COLO668 (cell line): Measurements from ENCODE around the gene HNRNPH1.

ENCODE experiments used
- DNase-seq: peaks from one replicate; lab custom pipeline; 2025; ENCODE audit not compliant: unreplicated experiment; lab: John Stamatoyannopoulos, UW

Gene HNRNPH1

DNA sequence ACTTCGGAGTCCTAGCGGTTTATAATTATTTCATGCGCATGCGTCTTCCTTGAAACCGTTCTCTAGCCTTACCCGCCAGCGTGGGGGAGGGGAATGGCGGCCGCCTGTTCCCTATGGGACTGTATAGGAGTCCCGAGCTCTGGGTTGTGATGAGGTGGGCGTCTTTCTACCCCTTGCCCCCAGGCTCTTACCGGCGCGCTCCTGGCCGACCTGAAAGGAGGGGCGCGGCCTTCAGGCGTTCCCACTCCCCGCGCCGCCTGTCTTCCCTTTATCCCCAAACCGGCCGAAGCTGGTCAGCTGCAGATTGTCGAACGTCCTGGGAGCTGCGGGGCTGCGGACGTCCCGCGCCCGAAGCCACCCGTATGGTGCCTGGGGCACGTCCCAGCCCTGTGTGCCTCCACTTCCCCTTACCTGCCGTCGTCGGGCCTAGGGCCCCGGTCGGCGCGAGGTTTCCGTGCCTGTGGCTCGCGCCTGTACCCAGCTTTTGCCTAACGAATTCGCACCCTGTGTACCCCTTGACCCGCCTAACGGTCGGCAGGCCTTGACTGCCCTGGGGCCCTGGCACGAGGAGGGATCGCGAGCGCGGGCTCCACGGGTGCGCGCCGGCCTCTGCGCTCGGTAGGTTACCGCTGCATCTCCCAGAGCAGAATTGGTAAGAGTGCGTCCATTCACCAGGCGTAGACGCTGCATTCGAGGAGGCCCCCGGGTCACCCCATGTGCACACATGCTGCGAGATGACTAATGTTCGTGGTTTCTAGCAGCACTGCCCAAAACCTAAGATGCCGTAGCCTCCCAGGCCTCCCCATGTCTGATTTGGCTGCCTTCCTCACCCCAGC is 653 bp upstream of the HNRNPH1 start:
- DNase-seq: peak; percentile 56

DNA sequence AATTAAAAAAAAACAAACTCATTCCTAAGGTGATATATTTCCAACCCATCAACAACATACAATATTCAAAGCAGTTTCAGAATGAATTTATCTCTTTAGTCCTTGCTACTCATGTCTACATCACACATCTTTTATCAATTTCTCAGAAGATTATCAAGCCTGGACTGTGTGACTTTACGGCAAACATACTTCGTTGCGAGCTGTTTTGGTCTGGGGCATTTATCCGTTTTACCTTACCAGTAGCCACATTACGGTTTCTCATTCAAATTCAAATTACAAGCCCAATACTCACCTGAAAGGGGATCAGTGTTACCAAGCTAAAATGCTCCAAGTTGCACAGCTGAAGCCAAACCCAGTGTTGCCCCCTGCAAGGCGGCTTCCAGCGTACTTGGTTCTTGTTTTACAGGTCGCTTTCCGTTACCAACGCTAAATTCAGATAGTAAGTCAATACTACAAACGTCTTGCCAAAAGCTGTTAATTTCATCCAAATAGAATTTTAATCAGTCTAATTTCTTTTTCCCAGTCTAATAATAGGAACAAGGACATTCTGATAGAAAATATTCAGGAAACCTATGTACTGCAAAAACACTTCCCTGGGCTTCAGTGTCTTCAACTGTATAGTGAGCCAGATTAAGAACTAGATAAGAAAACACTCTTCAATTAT is 1.8 kb downstream of the HNRNPH1 start:
- no peak for DNase-seq

GRCh38 chr5:179620703-179621350 is 2.6 kb downstream of the HNRNPH1 start:
- no peak for DNase-seq

- no peak for DNase-seq
These were observed 3.2 kb downstream of the HNRNPH1 start for GRCh38 chr5:179620293-179620692.

GRCh38 chr5:179619776-179620175 is 3.7 kb downstream of the HNRNPH1 start:
- DNase-seq: no peak

- no peak for DNase-seq
These were observed 4.4 kb downstream of the HNRNPH1 start for GRCh38 chr5:179618923-179619554.

DNA sequence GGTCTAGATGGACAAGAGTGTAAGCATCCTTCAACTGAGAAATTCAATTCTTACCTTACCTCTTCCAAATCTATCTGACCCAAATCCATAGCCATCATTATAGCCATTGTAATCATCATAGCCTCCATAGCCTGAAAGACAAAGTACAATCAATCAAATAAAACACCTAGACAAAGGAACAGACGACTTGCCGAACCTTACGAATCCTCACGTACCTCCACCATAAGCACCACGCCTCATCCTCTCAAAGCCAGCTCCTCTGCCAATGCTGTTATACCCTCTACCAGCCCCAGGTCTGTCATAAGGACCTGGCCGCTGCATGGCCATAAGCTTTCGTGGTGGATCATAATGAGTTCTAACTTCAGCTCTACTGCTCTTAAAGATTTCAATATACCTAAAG is 5.5 kb downstream of the HNRNPH1 start:
- DNase-seq: no peak

DNA sequence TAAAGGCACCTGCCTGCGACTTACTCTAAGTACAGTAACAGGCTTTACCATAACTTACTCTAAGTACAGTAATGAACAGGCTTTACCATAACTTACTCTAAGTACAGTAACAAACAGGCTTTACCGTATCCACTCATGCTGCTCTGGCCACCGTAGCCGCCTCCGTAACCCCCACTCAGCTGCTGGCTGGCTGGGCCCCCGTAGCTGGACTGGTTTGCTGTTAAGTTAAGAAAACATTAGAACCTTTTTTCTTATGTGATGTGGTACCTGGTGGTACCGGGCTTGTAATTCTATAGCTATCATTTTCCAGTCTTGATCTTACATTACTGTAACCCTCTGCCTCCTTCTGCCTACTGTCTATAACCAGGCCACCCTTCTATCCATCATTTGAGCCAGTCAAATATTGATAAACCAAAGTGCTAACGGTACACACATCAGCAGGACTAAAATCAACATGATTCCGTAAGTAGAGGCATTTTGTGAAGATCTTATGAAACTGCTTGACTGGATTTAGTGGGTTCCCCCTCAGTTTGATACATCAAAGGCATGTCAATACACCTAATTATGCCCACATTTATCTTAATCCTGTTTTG is 7.4 kb downstream of the HNRNPH1 start:
- DNase-seq: no peak

DNA sequence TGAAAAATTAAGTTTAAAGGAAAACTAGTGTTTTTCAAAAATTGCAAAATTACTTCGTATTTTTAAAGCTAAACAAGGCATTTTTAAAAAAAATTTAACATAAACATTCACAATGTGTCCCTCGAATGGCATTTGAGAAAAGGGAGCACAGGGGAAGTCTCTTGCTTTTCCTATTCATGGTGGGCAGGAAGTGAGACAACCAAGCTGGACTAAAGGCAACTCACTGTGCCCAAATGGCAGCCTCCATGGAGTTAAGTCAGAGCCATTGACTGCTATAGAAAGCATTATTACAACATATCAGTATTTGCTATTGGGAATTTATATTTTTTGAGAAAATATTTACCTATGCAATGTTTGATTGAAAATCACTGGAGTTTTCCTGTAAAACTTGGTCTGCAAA is 8.3 kb downstream of the HNRNPH1 start:
- no peak for DNase-seq

GRCh38 chr5:179614745-179615144 is 8.7 kb downstream of the HNRNPH1 start:
- no peak for DNase-seq

DNA sequence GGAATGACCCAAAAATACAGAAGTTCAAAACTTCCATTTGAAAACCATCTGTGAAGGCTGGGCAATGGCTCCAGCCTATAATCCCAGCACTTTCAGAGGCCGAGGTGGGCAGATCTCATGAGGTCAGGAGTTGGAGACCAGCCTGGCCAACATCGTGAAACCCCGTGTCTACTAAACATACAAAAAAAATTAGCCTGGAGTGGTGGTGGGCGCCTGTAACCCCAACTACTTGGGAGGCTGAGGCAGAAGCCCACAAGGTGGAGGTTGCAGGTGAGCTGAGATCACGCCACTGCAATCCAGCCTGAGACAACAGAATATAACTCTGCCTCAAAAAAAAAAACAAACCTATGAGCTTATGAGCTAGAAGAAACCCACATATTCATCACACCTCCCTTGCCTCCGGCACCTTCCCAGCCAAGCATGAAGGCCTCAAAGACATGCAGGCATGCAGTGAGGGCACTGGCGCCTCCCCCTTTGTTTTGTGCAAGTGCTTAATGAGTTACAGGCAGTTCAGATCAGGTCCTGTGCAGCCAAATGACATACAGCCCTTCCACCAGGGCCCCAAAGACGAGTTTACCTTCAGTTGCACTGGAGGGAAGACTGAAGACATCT is 9.9 kb downstream of the HNRNPH1 start:
- no peak for DNase-seq

DNA sequence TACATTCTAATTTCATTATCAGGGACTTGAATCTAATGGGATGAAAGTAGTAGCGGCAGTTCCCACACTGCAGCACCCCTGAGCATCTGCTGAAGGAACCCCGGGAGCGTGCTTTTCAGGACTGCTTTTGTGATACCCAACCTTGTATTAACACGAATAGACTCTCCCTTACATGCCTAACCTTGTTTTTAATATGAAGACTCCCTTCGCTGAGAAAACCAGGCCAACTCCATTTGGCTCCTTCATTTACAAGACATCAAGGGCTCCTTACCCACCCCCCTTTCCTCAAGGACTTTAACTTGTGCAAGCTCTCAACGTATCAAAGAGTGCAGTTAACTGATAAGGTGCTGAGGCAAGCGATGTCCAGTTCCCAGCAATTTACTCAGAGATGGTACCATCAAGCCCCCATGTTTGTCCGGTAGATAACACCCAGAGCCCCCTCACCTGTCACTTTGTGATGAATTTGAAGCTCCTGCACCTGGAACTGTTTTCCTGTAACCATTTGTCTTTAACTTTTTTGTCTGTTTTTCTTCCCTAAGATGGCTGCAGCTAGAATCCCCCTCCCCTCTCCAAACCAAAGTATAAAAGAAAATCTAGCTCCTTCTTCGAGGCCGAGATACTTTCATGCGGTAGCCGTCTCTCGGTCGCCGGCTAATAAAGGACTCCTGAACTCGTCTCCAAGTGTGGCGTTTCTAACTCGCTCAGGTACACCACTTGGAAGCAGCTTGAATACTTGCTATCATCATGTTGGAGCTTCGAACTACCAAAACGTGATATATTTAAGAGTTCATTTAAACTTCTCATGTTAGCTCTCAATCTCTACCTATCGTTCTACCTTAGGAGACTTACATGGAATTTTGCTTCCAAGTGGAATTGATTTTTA is 10.7 kb downstream of the HNRNPH1 start:
- DNase-seq: no peak

DNA sequence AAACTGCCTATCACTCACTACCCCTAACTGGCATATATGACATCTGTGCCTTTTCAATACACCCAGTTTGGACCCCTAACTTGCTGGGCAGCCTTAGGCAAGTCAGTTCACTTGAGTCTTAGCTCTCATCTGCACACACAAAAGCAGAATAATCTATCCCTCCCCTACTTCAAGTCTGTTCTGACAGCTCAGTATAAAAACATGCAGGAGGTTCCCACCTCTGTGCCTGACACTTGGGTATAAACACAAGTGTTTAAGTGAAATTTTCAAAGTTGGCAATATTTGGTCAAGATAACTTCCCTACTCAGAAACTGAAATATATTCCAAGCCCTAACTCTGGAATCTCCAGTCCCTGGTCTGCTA is 12.6 kb downstream of the HNRNPH1 start:
- DNase-seq: no peak

GRCh38 chr5:179610109-179610902 is 13.2 kb downstream of the HNRNPH1 start:
- DNase-seq: no peak

GRCh38 chr5:179609834-179610108 is 13.7 kb downstream of the HNRNPH1 start:
- DNase-seq: no peak

DNA sequence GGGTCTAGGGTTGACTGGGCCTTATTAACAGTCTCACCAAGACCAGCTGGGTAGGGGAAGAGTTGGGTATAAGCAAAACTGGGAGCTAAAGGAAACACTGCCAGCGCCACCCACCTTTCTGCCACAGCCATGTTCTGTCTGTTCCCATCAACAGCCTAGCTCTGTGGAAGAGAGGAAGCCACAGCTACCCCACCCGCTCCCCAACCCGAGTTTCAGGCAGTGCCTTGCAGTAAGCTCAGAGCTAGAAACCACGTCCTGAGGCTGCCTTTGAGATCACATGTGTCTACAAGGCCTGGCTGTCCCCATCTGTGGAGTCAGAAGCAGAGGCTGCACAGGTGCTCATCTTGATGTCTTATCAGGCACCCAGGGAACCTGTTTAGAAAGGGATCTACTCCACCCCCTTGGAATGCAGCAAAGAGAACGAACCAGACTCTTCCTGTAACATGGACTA is 15.3 kb downstream of the HNRNPH1 start:
- DNase-seq: no peak

DNA sequence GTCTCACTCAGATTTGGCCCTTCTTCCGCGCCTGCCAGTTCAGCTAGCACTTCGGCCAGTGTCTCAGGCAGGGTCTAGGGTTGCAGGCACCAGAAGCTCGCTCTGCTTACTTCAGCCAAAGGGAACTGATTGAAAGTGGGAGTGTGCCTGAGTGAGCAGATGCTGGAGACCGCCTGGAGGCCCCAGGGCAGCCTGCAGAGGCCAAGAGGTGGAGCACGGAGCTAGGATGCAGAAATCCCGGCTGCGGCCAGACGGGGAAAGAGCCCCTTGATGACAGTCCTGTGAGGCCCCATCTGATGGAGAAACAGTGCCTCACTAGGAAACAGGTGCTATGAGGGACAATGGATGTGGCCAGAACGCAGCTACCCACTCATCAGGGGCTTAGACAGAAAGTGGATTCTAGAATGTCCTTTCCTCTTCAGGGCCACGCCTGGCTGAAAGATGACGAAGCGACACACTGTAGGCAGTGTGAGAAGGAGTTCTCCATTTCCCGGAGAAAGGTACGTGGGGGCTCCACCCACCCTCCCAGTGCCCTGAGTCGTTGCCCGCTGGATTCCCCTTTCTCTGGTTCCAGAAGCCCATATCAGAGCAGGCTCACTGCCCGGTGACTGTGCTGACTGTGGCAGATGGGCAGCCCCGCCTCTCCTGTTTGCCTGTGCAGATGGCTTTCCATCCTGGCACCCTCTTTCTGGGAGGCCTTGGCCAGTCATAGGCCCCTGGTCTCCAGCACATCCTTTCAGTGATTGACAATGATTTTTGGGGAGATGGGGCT is 16.1 kb downstream of the HNRNPH1 start:
- DNase-seq: no peak

DNA sequence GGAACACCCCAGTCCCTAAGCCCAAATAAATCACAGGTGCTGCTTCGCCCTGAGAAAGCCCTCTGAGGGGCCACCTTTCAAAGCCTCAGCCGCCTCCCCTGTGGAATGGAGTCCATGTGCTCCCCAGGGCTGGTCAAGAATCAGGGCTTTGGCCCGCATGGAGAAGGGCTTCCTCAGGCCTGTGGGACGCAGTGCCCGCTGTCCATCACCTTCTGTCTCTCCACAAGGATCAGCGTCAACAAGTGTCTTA is 16.6 kb downstream of the HNRNPH1 start:
- DNase-seq: no peak
